ENCODE data around the gene ZNF107.
"Not testable (repeated sequence)": the region's sequence is repeated elsewhere in the genome, so short reads cannot be mapped to it uniquely, and the experiment has no call there.

Gene ZNF107

DNA sequence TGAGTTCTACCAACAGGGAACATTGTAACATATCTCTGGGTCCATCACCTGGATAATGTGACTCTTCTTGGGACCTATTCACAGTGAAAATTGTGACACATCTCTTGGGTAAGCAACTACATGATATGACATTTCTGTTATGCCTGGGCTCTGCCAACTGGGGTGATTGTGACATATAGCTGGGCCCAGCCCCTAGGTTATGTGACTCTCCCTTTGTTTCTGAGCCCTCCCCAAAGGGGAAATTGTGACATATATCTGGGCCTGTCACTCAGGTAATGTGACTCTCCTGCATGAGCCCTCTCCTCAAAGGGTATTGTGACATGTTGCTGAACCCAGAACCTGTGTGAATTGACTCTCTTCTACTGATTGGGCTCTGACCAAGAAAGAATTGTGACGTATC lies 22.4 kb upstream of the ZNF107 start:
- DNase-seq (ENCODE audit: low read depth in 3 of 3), result no peak

DNA sequence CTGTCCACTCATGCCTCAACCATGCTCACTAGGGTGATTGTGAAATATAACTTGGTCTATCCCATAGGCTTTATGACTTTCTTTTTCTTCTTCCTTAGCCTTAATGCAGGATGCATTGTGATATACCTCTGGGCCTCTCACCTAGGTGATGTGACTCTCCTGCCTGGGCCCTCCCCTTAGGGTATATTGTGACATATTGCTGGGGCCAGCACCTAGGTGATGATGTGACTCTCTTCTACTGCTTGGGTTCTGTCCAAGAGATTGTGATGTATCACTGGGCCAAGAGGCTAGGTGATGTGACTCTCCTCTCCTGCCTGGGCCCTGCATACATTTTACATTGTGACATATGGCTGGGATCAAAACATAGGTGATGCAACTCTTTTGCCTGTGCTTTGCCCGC lies 14.7 kb upstream of the ZNF107 start:
- DNase-seq (ENCODE audit: low read depth in 3 of 3), result no peak

DNA sequence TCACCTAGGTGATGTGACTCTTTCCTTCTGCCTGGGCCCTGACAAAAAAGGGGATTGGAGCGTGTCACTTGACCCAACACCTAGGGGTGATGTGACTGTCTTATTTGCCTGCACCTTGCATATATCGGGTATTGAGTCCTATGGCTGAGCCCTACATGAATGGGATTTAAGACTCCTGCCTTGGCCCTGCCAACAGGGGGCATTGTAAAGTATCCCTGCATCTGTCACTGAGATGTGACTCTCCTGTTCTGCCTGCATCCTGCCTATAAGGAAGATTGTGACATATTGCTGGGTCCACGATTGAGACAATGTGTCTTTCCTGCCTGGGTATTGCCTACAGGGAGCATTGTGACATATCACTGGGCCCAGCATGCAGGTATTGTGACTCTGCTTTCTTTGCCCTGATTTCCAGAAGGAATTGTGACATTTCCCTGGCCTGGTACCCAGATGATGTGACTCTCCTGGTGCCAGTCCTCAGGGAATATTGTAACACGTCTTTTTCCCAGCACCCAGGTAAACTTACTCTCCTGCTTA lies 14.2 kb upstream of the ZNF107 start:
- DNase-seq (ENCODE audit: low read depth in 3 of 3), result no peak

DNA sequence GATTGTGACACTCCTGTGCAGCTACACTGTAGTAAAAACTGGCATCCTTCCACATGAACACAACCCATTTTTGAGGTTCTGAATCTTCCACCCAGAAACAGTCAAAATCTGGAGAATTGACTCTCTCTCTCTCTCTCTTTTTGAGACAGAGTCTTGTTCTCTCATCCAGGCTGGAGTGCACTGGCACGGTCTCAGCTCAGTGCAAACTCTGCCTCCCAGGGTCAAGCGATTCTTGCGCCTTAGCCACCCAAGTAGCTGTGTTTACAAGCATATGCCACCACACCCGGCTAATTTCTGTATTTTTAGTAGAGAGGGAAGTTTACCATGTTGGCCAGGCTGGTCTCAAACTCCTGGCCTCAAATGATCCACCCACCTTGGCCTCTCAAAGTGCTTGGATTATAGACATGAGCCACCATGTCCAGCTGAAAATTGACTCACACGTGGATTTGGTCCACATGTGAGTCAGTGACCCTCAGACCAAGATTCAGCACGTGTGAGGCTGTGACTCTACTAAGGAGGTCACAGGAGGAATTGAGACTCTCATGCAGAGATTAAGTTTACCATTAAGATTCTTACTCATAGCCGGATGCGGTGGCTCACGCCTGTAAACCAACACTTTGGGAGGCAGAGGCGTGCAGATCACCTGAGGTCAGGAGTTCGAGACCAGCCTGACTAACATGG lies 12.1 kb upstream of the ZNF107 start:
- DNase-seq (ENCODE audit: low read depth in 3 of 3), result no peak

DNA sequence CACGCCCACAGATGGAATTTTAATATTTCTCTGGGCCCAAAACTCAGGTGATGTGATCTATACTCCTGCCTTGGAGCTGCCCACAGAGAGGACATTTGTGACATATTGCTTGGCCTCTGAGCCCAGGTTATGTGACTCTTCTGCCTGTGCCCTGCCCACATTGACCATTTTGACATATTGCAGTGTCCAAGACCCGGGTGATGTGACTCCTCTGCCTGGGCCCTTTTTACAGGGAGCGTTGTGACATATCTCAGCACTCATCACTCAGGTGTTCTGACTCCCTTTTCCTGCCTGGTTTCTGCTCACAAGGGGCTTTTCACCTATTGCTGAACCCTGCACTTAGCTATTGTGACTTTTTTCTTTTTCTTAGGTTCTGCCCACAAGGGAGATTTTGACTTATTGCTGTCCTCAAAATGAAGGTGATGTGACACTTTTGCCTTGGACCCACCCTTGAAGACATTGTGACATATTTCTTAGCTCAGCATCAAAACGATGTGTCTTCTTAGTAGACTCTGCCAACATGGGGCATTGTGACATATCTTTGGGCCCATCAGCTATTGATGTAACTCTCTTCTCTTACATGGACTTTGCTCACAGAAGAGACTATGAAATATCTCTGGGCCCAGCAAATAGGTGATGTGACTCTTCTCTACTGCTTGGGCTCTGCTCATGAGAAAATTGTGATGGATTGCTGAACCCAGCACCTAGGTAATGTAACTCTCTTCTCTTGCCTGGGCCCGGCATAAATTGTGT lies 11.0 kb upstream of the ZNF107 start:
- DNase-seq (ENCODE audit: low read depth in 3 of 3), result no peak

DNA sequence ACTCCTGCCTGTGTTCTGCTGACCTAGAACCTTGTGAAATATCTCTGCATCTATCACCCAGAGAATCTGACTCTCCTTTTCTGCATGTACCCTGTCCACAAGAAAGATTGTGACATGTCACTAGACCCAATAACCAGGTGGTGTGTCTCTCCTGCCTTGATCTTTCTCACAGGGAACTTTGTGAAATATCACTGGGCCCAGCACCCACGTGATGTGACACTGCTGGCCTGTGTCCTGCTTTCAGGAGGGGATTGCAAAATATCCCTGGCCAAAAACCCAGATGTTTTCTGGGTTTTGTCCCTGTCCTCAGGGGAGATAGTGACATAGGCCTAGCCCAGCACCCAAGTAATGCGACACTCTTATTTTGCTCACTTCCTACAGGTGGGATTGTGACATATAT lies 10.1 kb upstream of the ZNF107 start:
- no peak for DNase-seq (ENCODE audit: low read depth in 3 of 3)

DNA sequence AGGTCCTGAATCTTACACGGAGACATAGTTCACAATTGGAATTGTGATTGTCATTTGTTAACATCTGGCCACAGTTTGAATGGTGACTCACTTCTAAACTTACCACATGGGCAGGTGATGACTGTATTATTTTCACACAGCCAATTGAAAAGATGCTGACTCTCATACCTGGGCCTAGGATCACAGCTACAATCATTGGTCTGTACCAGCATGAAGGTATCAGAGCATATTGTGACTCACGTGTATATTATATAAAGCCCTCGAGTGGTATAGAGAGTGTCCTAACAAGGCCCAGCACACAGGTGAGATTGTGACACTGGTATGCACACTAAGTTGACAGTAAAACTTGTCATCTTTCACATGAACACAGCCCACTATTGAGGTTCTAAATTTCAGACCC lies 9.4 kb upstream of the ZNF107 start:
- DNase-seq (ENCODE audit: low read depth in 3 of 3), result no peak

GRCh38 chr7:64662091-64662490 lies 3.8 kb upstream of the ZNF107 start:
- not testable (repeated sequence) for DNase-seq (ENCODE audit: low read depth in 3 of 3)

- DNase-seq (ENCODE audit: low read depth in 3 of 3), result no peak
Observed at GRCh38 chr7:64666663-64667050, 724 bp downstream of the ZNF107 start.

DNA sequence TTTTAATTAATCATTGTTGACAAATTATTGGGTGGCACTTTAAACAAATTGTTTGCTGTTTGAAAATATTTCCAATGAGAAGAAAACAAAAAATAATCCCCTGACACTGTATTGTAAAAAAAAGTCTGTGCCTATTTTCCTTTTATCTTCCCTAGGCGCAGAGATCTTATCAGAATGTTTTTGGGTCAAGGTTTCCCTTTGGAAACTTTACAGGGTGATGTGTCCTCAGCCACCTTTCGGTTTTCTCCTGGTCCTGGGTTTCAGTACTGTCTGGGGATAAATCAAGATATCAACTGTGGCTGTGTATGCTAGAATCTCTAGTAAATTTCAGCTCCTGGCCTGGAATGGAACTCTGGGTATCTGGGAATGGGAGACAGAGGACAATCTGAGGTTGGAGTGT lies 1.4 kb downstream of the ZNF107 start:
- DNase-seq (ENCODE audit: low read depth in 3 of 3), result no peak

GRCh38 chr7:64672414-64672813 lies 6.5 kb downstream of the ZNF107 start:
- no peak for DNase-seq (ENCODE audit: low read depth in 3 of 3)

DNA sequence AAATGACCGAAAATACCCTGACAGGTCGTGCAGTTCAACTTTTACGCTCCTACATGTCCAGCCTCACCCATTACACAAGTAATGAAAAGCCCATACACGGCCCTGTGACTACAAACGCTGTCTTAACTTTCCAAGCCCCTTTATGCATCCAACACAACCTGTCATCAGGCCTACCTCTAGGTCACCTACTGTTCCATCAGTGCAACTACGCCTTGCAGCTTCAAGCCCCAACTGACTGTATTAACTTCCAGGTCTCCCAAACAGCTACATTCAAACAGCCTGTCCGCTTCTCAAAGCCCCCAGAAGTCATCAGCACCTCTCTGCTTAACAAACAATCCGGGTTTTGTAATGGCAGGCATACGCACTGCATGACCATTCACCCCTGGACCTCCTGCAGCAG lies 19.2 kb downstream of the ZNF107 start:
- DNase-seq (ENCODE audit: low read depth in 3 of 3), result no peak

DNA sequence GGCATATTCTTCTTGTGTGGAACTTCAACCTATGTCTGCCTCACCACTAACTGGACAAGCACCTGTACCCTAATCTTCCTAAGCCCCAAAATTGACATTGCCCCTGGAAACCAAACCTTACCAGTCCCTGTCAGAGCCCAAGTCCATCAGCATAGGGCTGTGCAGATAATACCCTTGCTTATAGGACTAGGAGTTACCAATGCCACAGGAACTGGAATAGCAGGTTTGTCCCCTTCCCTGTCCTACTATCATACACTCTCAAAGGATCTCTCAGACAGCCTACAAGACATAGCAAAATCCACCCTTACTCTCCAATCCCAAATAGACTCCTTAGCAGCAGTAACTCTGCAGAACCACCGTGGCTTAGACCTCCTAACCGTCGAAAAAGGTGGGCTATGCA lies 19.8 kb downstream of the ZNF107 start:
- DNase-seq (ENCODE audit: low read depth in 3 of 3), result no peak

DNA sequence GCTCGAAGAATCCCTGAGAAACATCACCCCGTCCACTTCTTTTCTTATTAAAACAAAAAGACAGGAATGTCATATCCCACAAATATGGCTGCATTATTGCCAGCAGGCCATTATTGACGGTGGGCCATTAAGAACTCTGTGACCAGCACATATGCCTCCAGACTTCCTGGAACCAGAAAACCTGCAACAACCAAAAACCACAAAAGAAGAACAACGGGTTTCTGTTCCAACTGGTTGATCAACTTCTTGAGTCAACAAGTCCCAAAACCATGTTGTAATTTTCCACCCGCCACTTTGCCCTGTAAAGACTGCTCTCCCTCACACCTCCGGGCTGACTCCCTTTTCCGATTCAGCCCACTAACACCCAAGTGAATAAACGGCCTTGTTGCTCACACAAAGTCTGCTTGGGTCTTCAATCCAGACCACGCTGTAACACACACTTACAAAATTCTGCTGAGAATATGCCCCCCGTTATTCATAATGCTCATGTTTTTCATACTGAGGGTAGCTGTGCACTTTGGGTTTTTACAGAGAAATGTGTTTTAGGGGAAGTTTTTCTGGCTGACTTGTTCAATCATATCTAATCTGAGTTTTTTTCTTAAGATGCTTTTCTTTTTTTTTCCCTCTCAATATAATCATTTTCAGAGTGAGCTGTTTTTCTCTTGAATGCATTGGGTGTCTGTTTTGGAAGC lies 20.7 kb downstream of the ZNF107 start:
- DNase-seq (ENCODE audit: low read depth in 3 of 3), result no peak

- DNase-seq (ENCODE audit: low read depth in 3 of 3), result no peak
Observed at GRCh38 chr7:64687249-64687648, 21.3 kb downstream of the ZNF107 start.

DNA sequence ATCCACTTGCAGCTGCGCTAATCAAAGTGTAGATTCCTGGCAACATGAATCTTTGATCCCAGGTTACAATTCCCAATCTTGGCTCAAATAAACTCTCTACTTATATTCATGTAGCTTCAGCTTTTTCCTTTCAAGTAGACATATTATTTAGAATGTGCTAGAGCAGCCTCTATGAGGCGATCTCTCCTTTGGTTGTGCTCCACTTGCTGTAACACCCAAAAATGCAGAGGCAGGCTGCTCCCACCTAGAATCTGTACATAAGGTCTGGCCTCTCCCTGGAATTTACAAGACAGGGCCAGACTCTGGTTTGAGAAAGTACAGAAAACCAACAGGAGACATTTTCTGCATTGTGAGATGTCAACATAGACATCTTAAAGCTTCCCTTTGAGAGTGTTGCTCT lies 23.1 kb downstream of the ZNF107 start:
- DNase-seq (ENCODE audit: low read depth in 3 of 3), result no peak

DNA sequence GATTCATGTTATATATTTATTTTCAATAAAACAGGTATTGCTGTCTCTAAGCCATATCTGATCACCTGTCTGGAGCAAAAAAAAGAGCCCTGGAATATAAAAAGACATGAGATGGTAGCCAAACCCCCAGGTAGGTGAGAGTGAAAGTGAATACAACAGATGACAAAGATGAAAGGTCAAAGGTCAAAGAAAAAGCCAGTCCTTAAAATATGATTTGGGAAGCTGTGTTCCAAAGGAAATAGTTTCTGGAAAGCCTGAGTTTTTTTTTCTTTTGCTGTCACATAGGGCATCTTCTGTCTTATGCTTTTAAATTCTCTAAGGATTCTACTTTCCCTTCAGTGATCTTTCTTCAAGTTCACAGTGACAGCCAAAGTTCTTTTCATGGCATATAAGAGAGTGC lies 25.9 kb downstream of the ZNF107 start:
- no peak for DNase-seq (ENCODE audit: low read depth in 3 of 3)

- DNase-seq (ENCODE audit: low read depth in 3 of 3), result not testable (repeated sequence)
Observed at GRCh38 chr7:64697863-64698262, 31.9 kb downstream of the ZNF107 start.

DNA sequence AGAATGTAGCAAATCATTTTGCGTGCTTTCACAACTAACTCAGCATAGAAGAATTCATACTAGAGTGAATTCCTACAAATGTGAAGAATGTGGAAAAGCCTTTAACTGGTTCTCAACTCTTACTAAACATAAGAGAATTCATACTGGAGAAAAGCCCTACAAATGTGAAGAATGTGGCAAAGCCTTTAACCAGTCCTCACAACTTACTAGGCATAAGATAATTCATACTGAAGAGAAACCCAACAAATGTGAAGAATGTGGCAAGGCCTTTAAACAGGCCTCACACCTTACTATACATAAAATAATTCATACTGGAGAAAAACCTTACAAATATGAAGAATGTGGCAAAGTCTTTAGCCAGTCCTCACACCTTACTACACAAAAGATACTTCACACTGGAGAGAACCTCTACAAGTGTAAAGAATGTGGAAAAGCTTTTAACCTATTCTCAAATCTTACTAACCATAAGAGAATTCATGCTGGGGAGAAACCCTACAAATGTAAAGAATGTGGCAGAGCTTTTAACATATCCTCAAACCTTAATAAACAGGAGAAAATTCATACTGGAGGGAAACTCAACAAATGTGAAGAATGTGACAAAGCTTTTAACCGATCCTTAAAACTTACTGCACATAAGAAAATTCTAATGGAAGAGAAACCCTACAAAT lies 40.8 kb downstream of the ZNF107 start:
- DNase-seq (ENCODE audit: low read depth in 3 of 3), result no peak

DNA sequence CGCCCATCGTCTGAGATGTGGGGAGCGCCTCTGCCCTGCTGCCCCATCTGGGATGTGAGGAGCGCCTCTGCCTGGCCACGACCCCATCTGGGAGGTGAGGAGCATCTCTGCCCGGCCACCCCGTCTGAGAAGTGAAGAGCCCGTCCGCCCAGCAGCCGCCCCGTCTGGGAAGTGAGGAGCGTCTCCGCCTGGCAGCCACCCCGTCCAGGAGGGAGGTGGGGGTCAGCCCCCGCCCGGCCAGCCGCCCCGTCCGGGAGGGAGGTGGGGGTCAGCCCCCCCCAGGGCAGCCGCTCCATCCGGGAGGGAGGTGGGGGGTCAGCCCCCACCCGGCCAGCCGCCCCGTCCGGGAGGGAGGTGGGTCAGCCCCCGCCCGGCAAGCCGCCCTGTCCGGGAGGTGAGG lies 52.0 kb downstream of the ZNF107 start:
- DNase-seq (ENCODE audit: low read depth in 3 of 3), result not testable (repeated sequence)

DNA sequence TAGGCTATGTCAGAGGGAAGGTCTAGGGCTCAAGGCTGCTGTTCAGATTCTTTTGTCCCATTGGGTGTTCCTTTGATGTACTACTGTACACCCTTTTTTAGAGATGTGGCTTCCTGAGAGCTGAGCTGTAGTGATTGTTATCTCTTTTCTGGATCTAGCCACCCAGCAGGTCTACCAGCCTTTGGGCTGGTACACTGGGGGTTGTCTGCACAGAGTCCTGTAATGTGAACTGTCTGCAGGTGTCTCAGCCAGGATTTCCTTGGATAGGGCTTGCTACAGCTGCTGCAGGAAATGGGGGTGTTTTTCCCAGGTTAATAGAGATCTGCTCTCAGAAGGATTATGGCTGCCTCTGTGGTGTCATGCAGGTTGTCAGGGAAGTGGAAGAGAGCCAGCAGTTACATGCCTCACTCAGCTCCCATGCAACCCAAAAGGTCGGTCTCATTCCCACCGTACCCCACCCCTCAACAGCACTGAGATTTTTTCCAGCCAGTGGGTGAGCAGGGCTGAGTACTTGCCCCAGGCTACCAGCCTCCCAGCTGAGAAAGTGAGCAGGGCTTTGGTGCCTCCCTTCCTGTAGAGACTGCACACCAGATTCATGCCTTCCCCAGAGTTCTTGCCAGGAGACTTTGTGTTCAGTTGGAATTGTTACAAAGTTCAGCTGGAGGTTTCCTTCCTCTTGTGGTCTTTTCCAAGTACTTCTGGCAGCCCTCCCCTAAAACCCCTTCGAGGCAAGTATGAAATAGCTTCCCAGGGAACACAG lies 63.3 kb downstream of the ZNF107 start:
- DNase-seq (ENCODE audit: low read depth in 3 of 3), result no peak
